GM19351 (cell line): Measurements from ENCODE around the gene CREBL2.
"Not testable (repeated sequence)": the region's sequence is repeated elsewhere in the genome, so short reads cannot be mapped to it uniquely, and the experiment has no call there.

Source experiments
- ATAC-seq: cut with Tn5 transposase; IDR thresholded peaks from one replicate; pipeline ENCODE4 v1.9.1; 2021; ENCODE audit warnings: mild to moderate bottlenecking, moderate library complexity; ENCODE audit not compliant: unreplicated experiment

Gene CREBL2

GRCh38 chr12:12611512-12612306 lies at the start of gene CREBL2:
Gene CREBL2, plus strand, starts transcription at chr12:12611876. Its CDS starts 297 bp downstream, at chr12:12612173.
- ATAC-seq: peak; percentile 74

DNA sequence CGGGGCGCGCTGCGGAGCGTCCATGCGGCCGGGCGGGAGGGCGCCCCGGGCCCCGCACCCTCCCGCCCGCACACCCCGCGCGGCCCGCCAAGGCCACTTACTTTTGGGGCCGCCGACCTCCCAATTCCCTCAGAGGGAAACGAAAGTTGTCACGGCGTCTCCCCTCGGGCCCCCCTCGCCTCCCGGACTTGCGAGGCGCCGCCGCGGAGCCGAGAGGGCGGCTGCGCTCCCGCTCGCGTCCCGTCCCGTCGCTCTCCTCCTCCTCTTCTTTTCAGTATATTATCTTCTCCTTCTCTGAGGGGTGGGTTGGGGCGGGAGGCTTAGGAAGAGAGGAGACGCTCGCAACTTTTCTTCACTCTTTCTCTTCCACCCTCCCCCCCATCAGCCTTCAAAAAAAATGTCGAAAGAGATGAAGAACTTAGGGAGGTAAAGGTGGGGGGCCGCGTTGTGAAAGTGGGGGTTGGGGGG lies 49.6 kb upstream of the CREBL2 start:
- ATAC-seq: no peak

DNA sequence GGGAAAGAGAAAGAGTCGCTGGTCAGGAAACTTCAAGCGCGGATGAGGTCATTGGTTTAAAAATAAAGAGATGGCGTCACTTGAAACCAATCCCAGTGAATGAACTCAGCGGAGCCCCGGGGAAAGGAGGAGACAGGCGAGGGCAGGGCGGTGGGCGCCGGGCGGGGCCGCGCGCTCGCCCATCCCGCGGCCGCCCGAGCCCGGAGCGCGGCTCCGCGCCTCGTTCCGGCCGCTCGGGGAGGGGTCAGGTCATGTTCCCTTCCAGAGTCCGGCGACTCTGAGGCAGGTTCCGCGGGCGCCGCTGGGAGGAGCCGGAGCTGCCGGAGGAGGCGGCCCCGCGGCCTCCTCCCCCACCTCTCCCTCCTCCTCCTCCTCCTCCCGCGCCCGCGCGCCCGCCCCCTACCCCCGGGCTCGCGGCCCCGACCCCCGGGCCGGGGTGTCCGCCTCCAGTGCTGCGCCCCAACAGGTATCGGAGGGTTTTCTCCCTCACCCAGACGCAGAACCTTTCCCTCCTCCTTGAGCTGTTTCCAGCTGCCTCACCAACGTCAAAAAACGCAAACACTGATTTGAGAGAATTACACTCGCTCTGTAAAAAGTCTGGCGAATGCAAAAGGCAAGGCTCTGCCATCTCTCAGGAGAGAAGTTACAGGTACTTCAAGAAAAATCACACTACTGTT lies 49.0 kb upstream of the CREBL2 start, which contains the start of gene DUSP16:
DUSP16 (minus strand) TSS at position 279 of the 677 bp plus-strand sequence. CDS start 41,765 bp downstream, outside the sequence.
- ATAC-seq: peak; percentile 71

DNA sequence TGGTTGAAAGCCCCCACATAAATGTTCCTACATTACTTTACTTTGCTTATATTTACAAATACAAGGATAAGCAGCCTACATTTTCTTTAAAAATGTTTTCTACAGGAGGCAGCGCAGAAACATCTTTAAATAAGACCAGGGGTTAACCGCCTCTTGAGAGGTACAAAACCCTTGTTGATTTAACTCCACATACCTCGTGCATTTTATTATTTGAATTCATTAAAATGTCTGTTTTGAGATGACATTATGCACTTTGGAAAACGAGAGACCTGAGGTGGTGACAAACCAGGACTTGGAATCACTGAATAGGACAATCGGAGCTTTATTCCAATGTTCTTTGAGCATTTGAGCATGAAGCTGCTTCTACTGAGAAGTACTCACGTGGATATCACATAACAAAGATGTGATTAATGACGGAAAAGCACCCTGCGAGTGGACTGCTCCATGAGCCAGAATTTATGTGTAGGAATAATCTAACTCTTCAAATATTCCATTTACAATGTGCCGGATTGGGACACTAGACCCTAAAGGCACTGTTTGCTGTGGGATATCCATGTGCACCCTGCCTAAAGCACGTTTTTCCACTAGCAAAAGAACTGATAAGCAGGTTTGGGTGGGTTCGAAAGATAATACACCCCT lies 48.3 kb upstream of the CREBL2 start:
- ATAC-seq: no peak

DNA sequence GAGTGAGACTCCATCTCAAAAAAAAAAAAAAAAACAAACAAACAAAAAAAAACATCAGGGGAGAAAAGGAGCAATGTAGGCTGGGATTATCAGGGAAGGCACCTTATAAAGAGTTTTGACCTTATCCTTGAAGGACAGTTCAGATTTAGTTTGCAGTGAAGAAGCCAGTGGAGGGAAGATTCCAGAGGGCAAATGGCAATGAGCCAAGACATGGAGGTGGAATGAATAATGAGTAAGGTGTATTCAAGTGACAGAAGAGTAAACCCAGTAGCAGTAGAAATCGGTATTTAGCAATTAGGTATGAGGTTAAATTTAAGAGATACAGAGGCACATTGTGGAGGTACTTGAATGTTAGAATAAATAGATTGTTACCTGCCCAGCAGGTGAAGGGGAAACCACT lies 46.8 kb upstream of the CREBL2 start:
- ATAC-seq: no peak

GRCh38 chr12:12565971-12566370 lies 45.7 kb upstream of the CREBL2 start:
- not testable (repeated sequence) for ATAC-seq

GRCh38 chr12:12572659-12573058 lies 39.0 kb upstream of the CREBL2 start:
- no peak for ATAC-seq

DNA sequence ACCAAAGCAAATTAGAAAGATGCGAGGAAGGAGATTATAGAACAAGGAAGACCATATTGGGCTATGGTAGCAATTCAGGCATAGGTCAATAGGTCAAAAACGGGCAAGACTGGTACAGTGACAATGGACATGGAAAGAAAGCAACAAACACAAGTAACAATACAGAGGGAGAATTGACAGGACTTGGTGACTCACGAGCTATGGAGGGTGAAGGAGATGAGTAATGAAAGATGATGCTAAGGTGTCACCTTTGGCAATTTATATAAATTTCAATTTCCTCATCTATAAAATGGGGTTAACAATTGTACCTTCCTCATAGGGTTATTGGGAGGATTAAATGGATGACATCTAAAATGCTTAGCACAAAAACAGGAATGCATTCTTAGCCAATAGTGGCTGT lies 33.9 kb upstream of the CREBL2 start:
- ATAC-seq: no peak

GRCh38 chr12:12580716-12581115 lies 31.0 kb upstream of the CREBL2 start:
- ATAC-seq: not testable (repeated sequence)

DNA sequence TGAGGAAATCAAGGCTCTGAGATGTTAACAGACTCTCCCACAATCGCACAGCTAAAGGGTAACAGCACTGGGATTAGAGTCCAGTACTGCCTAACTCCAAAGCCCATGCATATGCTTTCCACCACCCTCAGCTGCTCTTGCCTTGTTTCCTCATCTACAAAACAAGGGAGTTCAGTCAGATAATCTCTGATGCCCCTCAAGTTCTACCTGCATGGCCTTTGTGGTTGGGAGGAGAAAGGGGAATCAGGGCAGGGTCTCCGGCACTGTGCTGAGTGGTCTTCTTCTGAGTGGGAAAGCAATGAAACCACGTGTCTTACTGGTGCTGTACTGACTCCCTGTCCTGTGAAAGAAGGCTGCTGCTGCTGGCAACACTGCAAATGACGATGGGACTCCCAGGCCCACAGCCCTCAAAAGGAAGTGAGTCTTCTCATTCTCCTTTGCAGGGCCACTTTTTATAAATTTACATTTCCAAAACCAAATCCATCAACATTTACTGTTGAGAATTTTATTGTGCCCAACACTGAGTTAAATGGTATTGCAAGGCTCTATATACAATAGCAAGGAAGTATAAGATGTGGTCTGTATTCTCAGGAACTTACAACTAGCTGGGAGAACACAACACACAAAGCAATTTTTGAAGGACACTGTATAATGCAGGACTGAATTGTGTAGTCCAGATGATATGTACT lies 29.3 kb upstream of the CREBL2 start:
- ATAC-seq: peak; percentile 28

DNA sequence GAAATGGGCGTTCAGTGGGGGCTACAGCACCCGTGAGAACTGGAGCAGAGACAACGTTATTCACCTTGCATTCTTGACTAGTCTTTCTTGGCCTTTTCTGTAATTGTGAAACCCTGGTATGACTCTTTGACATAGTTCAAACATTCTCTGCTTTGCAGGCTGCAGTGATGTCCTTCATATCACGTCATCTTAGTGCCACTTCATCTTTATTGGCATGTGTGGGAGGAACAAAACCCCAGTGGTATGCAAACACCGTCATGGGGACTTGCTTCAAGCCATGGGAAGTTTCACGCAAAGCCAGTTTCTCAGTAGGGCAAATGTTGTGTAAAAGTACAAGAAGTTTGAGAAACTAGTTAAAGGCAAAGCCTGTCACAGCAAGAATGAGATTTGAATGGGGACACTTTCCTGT lies 28.8 kb upstream of the CREBL2 start:
- peak; percentile 91 for ATAC-seq

DNA sequence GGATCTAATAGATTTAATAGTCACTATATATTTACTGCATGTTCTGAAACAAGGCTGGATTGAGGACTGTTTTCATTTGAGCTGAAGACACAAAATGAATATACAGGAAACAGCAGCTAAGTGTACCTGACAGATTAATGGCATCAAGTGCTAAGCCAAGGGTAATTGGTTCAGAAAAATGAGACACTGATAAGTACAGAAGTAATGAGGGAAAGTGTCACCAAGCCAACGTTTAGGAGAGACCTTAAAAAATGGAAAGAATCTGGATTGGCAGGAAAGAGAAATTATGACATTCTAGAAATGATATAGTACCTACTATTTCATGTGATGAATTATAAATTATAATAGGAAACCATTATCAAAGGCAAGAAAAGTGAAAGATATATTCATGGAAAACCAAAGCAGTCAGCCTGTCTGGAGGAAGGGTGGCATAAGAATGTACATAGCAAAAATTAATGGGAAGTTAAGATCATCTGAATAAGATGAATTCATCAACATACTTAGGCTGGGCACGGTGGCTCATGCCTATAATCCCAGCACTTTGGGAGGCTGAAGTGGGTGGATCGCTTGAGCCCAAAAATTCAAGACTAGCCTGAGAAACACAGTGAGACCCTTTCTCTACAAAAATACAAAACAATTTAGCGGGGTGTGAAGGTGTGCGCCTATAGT lies 28.0 kb upstream of the CREBL2 start:
- no peak for ATAC-seq

- no peak for ATAC-seq
Measured at GRCh38 chr12:12585115-12585863, 26.4 kb upstream of the CREBL2 start.

- ATAC-seq: no peak
Measured at GRCh38 chr12:12586879-12587675, 24.6 kb upstream of the CREBL2 start.

GRCh38 chr12:12587878-12588277 lies 23.8 kb upstream of the CREBL2 start:
- ATAC-seq: no peak

DNA sequence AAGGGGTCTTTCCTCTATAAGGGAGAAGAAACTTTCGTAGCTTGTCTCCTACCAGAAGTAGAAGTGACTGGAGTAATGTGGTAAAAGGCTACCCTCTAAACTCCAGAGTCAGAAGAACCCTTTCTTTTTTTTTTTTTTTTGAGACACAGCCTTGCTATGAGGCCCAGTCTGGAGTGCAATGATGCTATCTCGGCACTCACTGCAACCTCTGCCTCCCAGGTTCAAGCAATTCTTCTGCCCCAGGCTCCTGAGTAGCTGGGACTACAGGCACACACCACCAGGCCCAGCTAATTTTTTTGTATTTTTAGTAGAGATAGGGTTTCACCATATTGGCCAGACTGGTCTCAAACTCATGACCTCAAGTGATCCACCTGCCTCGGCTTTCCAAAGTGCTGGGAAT lies 23.2 kb upstream of the CREBL2 start:
- ATAC-seq: not testable (repeated sequence)

GRCh38 chr12:12590961-12591360 lies 20.7 kb upstream of the CREBL2 start:
- ATAC-seq: no peak

GRCh38 chr12:12592930-12593329 lies 18.7 kb upstream of the CREBL2 start:
- no peak for ATAC-seq

- ATAC-seq: not testable (repeated sequence)
Measured at GRCh38 chr12:12595929-12596328, 15.7 kb upstream of the CREBL2 start.
